ENCODE measurements around the gene PTX4.
"Not testable (repeated sequence)": the region's sequence is repeated elsewhere in the genome, so short reads cannot be mapped to it uniquely, and the experiment has no call there.

The PTX4 gene

DNA sequence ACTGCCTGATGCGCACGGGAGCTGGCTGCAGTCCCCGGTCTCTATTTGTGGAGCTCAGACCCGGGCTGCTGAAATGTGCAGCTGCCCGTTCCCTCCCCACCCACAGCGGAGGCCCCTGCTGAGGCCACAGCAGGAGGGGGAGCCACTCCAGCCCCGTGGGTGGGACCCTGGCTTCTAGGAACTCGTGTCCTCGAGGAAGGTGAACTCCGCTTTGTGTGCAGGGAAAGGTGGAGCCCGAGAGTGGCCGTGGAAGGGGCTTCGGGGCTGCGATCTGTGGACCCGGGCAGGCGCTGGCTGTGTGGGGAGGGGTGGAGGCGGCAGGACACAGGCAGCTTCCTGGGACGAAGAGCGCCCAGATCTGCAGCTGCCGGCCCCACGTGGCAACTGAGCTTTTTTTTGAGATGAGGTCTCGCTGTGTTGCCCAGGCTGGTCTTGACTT, 47.3 kb downstream of the PTX4 start:
- Histone ChIP-seq H3K27me3 (ENCODE audit: control insufficient read depth, insufficient read depth, low read length) (no peaks in the 10 kb centered on the region), H3K9me3 (ENCODE audit: control insufficient read depth, low read depth, low read length) (no peaks in the 10 kb centered on the region), H3K9ac (ENCODE audit: low read length) (no peak overlapping the region), H3K4me1 (ENCODE audit: control insufficient read depth, low read depth, low read length) (no peaks in the 10 kb centered on the region), H3K36me3 (ENCODE audit: control insufficient read depth, low read depth, low read length) (no peaks in the 10 kb centered on the region), H3K4me3 (ENCODE audit: low read length) (no peak overlapping the region), H3K27ac (ENCODE audit: low read length) (no peak overlapping the region)

DNA sequence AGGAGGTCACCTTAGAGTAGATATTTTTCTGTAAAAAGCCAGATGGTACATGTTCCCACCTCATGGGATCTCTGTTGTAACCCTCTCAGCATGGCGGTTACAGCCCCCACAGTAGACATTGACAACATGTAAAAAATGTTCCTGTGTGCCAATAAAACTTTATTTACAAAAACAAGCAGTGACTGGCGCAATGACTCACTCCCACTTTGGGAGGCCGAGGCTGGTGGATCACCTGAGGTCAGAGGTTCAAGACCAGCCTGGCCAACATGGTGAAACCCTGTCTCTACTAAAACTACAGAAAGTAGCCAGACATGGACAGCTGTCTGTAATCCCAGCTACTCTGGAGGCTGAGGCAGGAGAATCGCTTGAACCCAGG, 49.1 kb downstream of the PTX4 start:
- H3K27me3 ChIP-seq (ENCODE audit: control insufficient read depth, insufficient read depth, low read length); H3K4me3 ChIP-seq (ENCODE audit: low read length); H3K36me3 ChIP-seq (ENCODE audit: control insufficient read depth, low read depth, low read length); H3K4me1 ChIP-seq (ENCODE audit: control insufficient read depth, low read depth, low read length); H3K9ac ChIP-seq (ENCODE audit: low read length); H3K27ac ChIP-seq (ENCODE audit: low read length); H3K9me3 ChIP-seq (ENCODE audit: control insufficient read depth, low read depth, low read length): not testable (repeated sequence)

DNA sequence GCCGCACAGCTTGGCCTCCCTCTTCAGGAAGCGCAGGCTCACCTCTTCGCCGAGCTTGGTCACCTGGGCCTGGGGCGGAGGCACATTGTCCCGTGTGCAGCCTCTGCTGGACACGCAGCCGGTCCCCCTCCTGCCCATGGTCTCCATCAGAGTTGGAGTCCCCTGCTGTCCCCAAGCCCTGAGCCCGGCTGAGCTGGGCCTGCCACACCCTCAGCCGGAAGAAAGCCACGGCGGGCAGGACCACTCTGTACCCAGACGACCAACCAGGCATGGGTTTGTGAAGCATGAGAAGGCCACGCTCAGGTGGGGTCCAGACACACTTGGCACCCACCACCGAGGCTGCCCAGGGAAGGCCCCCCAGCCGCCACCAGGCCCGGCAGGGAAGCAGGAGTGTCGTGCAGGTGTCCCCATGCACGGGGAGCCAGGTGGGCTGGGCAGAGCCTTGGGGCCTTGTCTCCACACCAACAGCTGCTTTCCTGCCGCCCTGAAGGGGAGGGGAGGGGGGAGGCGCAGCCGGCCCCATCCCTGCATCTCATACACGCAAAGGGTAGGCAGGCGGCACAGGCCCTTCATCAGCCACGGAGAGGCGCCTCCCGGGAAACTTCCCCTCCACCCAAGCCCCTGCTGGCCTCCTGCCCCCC, 49.6 kb downstream of the PTX4 start:
- no peak overlapping the region for H3K9ac ChIP-seq (ENCODE audit: low read length)
- no peak overlapping the region for H3K27ac ChIP-seq (ENCODE audit: low read length)
- no peak overlapping the region for H3K4me3 ChIP-seq (ENCODE audit: low read length)
- H3K4me1 ChIP-seq (ENCODE audit: control insufficient read depth, low read depth, low read length) = no peaks in the 10 kb centered on the region
- H3K9me3 ChIP-seq (ENCODE audit: control insufficient read depth, low read depth, low read length) = no peaks in the 10 kb centered on the region
- H3K36me3 ChIP-seq (ENCODE audit: control insufficient read depth, low read depth, low read length) = no peaks in the 10 kb centered on the region
- H3K27me3 ChIP-seq (ENCODE audit: control insufficient read depth, insufficient read depth, low read length) = no peaks in the 10 kb centered on the region

DNA sequence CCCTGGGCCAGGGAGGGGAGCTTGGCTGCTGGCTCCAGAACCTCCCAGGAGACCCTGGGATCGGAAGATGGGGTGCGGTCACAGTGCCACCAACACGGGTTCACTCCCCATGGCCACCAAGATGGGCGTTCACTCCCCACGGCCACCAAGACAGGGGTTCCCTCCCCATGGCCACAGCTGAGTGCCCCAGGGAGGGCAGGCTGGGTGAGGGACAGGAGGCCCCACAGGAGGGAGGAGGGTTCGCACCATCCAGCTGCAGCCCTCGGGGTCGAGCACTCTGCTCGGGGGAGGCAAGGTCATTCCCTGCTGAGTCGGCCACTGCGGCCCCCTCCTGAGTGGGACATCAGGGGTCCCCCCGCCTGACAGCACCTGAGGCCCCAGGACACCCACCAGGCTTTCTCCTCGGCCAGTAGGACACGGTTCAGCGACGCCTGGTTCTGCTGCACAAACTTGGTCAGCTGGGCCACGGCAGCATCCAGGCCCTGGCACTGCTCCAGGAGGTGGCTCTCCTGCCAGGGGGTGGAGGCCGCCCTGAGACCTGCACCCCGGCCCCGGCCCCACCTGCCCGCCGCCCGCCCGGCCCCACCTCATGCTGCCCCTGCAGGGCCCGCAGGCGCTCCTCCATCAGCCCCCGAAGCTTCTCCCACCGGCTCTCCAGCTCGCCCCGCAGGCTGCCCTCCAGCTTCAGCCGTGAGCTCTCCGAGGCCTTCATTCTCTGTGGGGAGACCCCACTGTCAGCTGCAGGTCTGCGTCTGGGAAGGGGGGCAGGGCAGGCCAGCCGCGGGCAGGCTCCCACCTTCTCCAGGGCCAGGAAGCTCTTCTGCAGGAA, 50.3 kb downstream of the PTX4 start:
- no peak overlapping the region for H3K4me3 ChIP-seq (ENCODE audit: low read length)
- H3K4me1 ChIP-seq (ENCODE audit: control insufficient read depth, low read depth, low read length) = no peaks in the 10 kb centered on the region
- no peaks in the 10 kb centered on the region for H3K9me3 ChIP-seq (ENCODE audit: control insufficient read depth, low read depth, low read length)
- no peak overlapping the region for H3K27ac ChIP-seq (ENCODE audit: low read length)
- no peak overlapping the region for H3K9ac ChIP-seq (ENCODE audit: low read length)
- H3K27me3 ChIP-seq (ENCODE audit: control insufficient read depth, insufficient read depth, low read length) = no peaks in the 10 kb centered on the region
- no peaks in the 10 kb centered on the region for H3K36me3 ChIP-seq (ENCODE audit: control insufficient read depth, low read depth, low read length)

DNA sequence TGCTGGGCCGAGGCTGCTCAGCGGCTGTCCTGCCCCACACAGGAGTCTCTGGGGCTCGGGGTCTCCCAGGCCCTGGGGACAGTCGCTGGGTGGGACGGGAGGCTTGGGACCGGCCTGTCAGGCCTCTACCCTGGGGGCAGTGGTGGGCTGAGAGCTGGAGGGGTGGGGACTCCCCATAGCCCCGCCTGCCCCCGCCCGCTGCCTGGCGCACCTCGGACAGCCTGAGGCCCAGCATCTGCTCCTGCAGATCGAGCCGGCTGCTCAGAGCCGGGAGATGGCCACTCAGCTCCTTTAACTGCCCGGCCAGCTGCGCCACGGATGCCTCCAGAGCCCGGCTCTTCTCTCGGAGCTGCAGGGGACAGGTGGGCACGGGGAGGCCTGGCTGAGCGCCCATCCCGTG, 51.1 kb downstream of the PTX4 start:
- no peaks in the 10 kb centered on the region for H3K27me3 ChIP-seq (ENCODE audit: control insufficient read depth, insufficient read depth, low read length)
- no peak overlapping the region for H3K9ac ChIP-seq (ENCODE audit: low read length)
- no peaks in the 10 kb centered on the region for H3K9me3 ChIP-seq (ENCODE audit: control insufficient read depth, low read depth, low read length)
- no peak overlapping the region for H3K4me3 ChIP-seq (ENCODE audit: low read length)
- H3K4me1 ChIP-seq (ENCODE audit: control insufficient read depth, low read depth, low read length) = no peaks in the 10 kb centered on the region
- H3K36me3 ChIP-seq (ENCODE audit: control insufficient read depth, low read depth, low read length) = no peaks in the 10 kb centered on the region
- H3K27ac ChIP-seq (ENCODE audit: low read length) = no peak overlapping the region

DNA sequence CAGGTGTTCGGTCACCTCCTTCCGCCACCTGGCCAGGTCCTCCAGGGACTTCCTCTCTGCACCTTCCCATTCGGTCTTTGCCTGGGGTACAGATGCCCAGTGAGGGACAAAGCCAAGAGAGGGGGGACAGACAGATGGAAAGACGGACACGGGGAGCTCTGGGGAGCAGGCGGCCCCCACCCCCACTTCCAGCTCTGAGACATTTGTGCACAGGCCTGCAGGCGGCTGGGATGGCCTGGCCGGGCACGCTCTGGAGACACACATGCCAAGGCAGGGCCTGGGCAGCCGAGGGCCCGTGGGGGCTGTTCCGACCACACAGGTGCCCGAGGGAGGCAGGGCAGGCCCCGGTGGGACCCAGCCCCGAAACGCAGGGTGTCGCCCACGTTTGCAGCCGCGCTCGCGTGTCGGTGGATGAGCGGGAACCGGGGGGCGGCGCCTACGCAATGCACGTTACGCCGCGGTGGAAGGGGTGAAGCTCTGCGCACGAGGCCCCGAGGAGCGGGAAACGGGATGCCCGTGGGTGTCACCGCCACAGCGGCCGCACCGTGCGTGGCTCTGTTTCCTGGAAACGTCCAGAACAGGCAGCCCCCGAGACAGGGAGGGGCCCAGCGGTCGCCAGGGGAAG, 51.9 kb downstream of the PTX4 start:
- H3K27me3 ChIP-seq (ENCODE audit: control insufficient read depth, insufficient read depth, low read length) = no peaks in the 10 kb centered on the region

DNA sequence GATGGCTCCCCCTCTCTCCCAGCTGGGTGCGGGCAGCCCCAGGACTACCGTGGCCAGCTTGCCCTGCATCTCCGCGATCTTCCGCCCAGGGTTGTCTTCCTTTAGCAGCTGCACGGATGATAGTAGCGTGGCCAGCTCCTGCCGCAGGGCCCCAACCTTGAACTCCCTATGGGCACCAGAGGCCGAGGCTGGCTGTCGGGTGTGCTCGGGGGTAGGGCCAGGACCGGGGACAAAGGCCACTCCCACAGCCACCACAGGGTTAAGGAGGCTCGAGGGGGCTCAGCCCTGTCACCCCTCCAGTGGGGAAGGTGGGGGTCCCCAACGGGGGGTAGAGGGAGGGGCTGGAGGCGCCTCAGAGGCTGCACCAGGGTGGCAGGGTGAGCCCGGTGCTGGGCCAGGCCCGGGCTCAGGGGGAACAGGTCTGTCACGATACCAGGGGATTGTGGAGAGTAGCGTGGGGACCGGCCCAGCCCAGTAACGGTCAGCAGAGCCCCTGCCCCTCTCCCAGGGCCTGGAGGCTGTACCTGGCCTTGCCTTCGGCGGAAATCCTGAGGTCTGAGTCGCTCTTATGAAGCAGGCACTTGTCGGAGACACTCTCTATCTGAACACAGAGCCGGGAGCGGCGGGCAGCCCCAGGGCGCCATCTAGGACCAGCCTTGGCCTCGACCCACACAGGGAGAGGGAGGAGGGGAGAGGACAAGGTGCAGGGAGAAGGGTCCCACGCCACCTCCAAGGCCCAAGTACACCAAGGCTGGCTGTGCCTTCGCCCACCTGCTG, 52.6 kb downstream of the PTX4 start:
- no peak overlapping the region for H3K4me3 ChIP-seq (ENCODE audit: low read length)
- no peaks in the 10 kb centered on the region for H3K27me3 ChIP-seq (ENCODE audit: control insufficient read depth, insufficient read depth, low read length)
- H3K4me1 ChIP-seq (ENCODE audit: control insufficient read depth, low read depth, low read length) = no peaks in the 10 kb centered on the region
- H3K27ac ChIP-seq (ENCODE audit: low read length) = no peak overlapping the region
- H3K9ac ChIP-seq (ENCODE audit: low read length) = no peak overlapping the region
- H3K36me3 ChIP-seq (ENCODE audit: control insufficient read depth, low read depth, low read length) = no peaks in the 10 kb centered on the region
- no peaks in the 10 kb centered on the region for H3K9me3 ChIP-seq (ENCODE audit: control insufficient read depth, low read depth, low read length)

More for the DNA sequence above, 51.9 kb downstream of the PTX4 start:
- no peaks in the 10 kb centered on the region for H3K36me3 ChIP-seq (ENCODE audit: control insufficient read depth, low read depth, low read length)
- H3K27ac ChIP-seq (ENCODE audit: low read length) = no peak overlapping the region
- H3K4me1 ChIP-seq (ENCODE audit: control insufficient read depth, low read depth, low read length) = no peaks in the 10 kb centered on the region
- H3K4me3 ChIP-seq (ENCODE audit: low read length) = no peak overlapping the region
- H3K9me3 ChIP-seq (ENCODE audit: control insufficient read depth, low read depth, low read length) = no peaks in the 10 kb centered on the region
- H3K9ac ChIP-seq (ENCODE audit: low read length) = no peak overlapping the region
